ENCODE results near the gene TRIP6. TPM values are rescaled to one million over a fixed set of nuclear protein-coding genes. Genes with fewer than 3 reads are reported as not detected.

TRIP6 gene
- total and polyA plus RNA-seq, 2 experiments from 2014 or later, result 44.6 to 112 TPM

DNA sequence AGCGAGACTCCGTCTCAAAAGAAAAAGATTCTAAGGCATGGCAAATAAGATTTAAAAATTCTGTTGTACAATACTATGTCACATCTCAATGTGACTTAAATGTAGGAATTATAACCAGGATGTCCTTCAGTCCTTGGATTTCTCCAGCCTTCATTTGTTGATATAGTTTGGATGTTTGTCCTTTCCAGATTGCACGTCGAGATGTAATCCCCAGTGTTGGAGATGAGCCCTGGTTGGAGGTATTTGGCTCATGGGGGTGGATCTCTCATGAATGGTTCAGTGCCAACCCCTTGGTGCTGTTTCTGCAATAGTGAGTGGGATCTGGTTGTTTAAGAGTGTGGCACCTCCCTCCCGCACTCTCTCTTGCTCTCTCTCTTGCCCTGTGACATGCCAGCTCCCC lies 41.3 kb downstream of the TRIP6 start:
- no peak overlapping the region for H2AFZ ChIP-seq
- H3K27ac Mint-ChIP-seq, result no peak overlapping the region
- no peak overlapping the region for H3K27ac ChIP-seq (ENCODE audit: low read depth)
- H3K4me1 ChIP-seq (ENCODE audit: insufficient read depth), result no peaks in the 10 kb centered on the region
- ATAC-seq (no peak), DNase-seq (ENCODE audit: low spot score) (no peak)
- no peaks in the 10 kb centered on the region for H3K27me3 ChIP-seq (ENCODE audit: insufficient read depth)
- H3F3A ChIP-seq (replicated peaks; ENCODE audit: low read depth), result no peaks in the 10 kb centered on the region
- H3K36me3 ChIP-seq (ENCODE audit: insufficient read depth), result no peaks in the 10 kb centered on the region
- no peaks in the 10 kb centered on the region for H4K20me1 ChIP-seq (replicated peaks; ENCODE audit: insufficient read depth)
- H3K4me1 Mint-ChIP-seq, result no peaks in the 10 kb centered on the region
- no peak overlapping the region for H3K4me2 ChIP-seq
- TF ChIP-seq NANOG (IDR thresholded peaks at IDR 0.05; ENCODE audit: borderline replicate concordance) (no peak), ZNF331 (CRISPR knock-in tag; IDR thresholded peaks at IDR 0.05; ENCODE audit: low read depth) (no peak), POLR2AphosphoS5 (IDR thresholded peaks at IDR 0.05; ENCODE audit: low read depth) (no peak), ETS1 (IDR thresholded peaks at IDR 0.05) (no peak), CREB1 (CRISPR knock-in tag; IDR thresholded peaks at IDR 0.05; ENCODE audit: low read depth) (no peak), JUNB (IDR thresholded peaks at IDR 0.05; ENCODE audit: unreplicated experiment) (no peak), EZH2phosphoT487 (IDR thresholded peaks at IDR 0.05; ENCODE audit: unreplicated experiment) (no peak), STAT1 (IDR thresholded peaks at IDR 0.05; ENCODE audit: unreplicated experiment) (no peak), ZNF114 (CRISPR knock-in tag; IDR thresholded peaks at IDR 0.05) (no peak), EZH2 (IDR thresholded peaks at IDR 0.05; ENCODE audit: low read depth, unreplicated experiment) (no peak)
- TF ChIP-seq, protein P1, sequence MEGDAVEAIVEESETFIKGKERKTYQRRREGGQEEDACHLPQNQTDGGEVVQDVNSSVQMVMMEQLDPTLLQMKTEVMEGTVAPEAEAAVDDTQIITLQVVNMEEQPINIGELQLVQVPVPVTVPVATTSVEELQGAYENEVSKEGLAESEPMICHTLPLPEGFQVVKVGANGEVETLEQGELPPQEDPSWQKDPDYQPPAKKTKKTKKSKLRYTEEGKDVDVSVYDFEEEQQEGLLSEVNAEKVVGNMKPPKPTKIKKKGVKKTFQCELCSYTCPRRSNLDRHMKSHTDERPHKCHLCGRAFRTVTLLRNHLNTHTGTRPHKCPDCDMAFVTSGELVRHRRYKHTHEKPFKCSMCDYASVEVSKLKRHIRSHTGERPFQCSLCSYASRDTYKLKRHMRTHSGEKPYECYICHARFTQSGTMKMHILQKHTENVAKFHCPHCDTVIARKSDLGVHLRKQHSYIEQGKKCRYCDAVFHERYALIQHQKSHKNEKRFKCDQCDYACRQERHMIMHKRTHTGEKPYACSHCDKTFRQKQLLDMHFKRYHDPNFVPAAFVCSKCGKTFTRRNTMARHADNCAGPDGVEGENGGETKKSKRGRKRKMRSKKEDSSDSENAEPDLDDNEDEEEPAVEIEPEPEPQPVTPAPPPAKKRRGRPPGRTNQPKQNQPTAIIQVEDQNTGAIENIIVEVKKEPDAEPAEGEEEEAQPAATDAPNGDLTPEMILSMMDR (conservative IDR thresholded peaks at IDR 0.05; ENCODE audit: low read depth in 2 of 2), result no peak
- TF ChIP-seq, protein P2, sequence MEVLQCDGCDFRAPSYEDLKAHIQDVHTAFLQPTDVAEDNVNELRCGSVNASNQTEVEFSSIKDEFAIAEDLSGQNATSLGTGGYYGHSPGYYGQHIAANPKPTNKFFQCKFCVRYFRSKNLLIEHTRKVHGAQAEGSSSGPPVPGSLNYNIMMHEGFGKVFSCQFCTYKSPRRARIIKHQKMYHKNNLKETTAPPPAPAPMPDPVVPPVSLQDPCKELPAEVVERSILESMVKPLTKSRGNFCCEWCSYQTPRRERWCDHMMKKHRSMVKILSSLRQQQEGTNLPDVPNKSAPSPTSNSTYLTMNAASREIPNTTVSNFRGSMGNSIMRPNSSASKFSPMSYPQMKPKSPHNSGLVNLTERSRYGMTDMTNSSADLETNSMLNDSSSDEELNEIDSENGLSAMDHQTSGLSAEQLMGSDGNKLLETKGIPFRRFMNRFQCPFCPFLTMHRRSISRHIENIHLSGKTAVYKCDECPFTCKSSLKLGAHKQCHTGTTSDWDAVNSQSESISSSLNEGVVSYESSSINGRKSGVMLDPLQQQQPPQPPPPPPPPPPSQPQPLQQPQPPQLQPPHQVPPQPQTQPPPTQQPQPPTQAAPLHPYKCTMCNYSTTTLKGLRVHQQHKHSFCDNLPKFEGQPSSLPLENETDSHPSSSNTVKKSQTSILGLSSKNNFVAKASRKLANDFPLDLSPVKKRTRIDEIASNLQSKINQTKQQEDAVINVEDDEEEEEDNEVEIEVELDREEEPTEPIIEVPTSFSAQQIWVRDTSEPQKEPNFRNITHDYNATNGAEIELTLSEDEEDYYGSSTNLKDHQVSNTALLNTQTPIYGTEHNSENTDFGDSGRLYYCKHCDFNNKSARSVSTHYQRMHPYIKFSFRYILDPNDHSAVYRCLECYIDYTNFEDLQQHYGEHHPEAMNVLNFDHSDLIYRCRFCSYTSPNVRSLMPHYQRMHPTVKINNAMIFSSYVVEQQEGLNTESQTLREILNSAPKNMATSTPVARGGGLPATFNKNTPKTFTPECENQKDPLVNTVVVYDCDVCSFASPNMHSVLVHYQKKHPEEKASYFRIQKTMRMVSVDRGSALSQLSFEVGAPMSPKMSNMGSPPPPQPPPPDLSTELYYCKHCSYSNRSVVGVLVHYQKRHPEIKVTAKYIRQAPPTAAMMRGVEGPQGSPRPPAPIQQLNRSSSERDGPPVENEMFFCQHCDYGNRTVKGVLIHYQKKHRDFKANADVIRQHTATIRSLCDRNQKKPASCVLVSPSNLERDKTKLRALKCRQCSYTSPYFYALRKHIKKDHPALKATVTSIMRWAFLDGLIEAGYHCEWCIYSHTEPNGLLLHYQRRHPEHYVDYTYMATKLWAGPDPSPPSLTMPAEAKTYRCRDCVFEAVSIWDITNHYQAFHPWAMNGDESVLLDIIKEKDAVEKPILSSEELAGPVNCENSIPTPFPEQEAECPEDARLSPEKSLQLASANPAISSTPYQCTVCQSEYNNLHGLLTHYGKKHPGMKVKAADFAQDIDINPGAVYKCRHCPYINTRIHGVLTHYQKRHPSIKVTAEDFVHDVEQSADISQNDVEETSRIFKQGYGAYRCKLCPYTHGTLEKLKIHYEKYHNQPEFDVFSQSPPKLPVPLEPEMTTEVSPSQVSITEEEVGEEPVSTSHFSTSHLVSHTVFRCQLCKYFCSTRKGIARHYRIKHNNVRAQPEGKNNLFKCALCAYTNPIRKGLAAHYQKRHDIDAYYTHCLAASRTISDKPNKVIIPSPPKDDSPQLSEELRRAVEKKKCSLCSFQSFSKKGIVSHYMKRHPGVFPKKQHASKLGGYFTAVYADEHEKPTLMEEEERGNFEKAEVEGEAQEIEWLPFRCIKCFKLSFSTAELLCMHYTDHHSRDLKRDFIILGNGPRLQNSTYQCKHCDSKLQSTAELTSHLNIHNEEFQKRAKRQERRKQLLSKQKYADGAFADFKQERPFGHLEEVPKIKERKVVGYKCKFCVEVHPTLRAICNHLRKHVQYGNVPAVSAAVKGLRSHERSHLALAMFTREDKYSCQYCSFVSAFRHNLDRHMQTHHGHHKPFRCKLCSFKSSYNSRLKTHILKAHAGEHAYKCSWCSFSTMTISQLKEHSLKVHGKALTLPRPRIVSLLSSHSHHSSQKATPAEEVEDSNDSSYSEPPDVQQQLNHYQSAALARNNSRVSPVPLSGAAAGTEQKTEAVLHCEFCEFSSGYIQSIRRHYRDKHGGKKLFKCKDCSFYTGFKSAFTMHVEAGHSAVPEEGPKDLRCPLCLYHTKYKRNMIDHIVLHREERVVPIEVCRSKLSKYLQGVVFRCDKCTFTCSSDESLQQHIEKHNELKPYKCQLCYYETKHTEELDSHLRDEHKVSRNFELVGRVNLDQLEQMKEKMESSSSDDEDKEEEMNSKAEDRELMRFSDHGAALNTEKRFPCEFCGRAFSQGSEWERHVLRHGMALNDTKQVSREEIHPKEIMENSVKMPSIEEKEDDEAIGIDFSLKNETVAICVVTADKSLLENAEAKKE (CRISPR knock-in tag; IDR thresholded peaks at IDR 0.05), result no peak
- TF ChIP-seq, protein P3, sequence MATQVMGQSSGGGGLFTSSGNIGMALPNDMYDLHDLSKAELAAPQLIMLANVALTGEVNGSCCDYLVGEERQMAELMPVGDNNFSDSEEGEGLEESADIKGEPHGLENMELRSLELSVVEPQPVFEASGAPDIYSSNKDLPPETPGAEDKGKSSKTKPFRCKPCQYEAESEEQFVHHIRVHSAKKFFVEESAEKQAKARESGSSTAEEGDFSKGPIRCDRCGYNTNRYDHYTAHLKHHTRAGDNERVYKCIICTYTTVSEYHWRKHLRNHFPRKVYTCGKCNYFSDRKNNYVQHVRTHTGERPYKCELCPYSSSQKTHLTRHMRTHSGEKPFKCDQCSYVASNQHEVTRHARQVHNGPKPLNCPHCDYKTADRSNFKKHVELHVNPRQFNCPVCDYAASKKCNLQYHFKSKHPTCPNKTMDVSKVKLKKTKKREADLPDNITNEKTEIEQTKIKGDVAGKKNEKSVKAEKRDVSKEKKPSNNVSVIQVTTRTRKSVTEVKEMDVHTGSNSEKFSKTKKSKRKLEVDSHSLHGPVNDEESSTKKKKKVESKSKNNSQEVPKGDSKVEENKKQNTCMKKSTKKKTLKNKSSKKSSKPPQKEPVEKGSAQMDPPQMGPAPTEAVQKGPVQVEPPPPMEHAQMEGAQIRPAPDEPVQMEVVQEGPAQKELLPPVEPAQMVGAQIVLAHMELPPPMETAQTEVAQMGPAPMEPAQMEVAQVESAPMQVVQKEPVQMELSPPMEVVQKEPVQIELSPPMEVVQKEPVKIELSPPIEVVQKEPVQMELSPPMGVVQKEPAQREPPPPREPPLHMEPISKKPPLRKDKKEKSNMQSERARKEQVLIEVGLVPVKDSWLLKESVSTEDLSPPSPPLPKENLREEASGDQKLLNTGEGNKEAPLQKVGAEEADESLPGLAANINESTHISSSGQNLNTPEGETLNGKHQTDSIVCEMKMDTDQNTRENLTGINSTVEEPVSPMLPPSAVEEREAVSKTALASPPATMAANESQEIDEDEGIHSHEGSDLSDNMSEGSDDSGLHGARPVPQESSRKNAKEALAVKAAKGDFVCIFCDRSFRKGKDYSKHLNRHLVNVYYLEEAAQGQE (IDR thresholded peaks at IDR 0.05; ENCODE audit: unreplicated experiment), result no peak
- no peaks in the 10 kb centered on the region for H3K9me2 ChIP-seq (ENCODE audit: insufficient read depth)
- H3K36me3 Mint-ChIP-seq (ENCODE audit: low read depth), result no peaks in the 10 kb centered on the region; the same call in 2 of the 3 replicates
- peaks cover 6% of the 10 kb centered on the region for H3K27me3 Mint-ChIP-seq (ENCODE audit: insufficient read depth, low read depth, poor library complexity)
- H3K4me3 Mint-ChIP-seq, result no peak overlapping the region
- no peak overlapping the region for H3K4me3 ChIP-seq
- no peaks in the 10 kb centered on the region for H3K79me2 ChIP-seq (replicated peaks; ENCODE audit: insufficient read depth)
- H3K9me3 Mint-ChIP-seq, result peaks cover 4% of the 10 kb centered on the region; the same call in 1 of the 3 replicates

Data from GM23338 (cell line).